HTR-8/SVneo (cell line): Measurements from ENCODE around the gene ST6GALNAC5.
A peak's percentile ranks its signal among the peaks of the same experiment; 100 is the strongest.
"Not testable (repeated sequence)": the region's sequence is repeated elsewhere in the genome, so short reads cannot be mapped to it uniquely, and the experiment has no call there.

Experiments used
- DNase-seq: peaks from one replicate; pipeline ENCODE4 v3.0.0; 2011; ENCODE audit warnings: low spot score, mixed read lengths; ENCODE audit not compliant: insufficient read length
- FAIRE-seq: peaks from 2 replicates; lab custom pipeline; 2011; peaks lifted over from hg19 to GRCh38; lab: Jason Lieb, UNC

The ST6GALNAC5 gene

GRCh38 chr1:76929136-76929535 is 61.9 kb downstream of the ST6GALNAC5 start:
- DNase-seq: no peak
- no peak for FAIRE-seq

DNA sequence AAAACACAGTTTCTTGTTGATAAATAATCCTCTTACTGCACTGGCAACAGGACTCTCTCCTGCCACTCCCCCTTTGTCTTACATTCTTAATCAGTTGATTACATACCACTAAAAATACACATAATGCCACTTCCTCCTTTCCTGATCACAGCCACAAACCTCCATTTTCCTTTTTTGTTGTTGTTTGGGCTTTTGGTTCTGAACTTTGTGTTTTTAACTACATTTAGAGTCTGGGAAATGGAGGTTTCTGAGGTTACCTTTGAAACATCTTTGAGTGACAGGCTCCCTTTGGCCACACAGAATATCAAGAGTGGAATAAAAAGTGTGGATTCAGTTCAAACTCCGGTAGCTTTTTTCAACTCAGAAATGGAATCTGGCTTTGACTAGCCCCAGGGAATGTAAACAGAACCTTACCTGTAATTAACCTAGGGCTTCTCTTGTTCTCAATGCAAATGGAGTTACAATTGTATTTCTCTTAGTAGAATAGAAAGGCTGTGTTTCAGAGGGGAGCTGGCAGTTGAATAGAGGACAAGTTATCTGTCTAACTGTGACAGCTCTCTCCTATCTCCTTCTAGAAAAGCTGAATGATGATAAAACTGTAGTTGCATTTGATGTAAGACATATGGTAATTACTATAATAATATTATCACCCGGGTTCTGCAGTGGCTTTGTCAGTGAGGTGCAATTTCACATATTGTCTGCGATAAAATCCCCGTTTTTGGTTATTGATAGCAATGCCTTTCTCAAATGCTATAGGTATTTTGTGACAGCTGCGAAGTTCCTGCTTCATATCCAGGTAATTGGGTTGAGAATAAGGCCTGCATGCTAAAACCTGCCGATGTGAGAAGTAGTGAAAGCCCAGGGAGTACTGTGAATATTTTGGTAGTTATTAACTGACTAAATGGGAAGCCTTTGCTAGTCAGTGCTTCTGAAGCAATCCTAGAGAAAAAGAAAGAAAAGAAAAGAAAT is 66.9 kb downstream of the ST6GALNAC5 start:
- no peak for DNase-seq
- no peak for FAIRE-seq

GRCh38 chr1:76938304-76938703 is 71.0 kb downstream of the ST6GALNAC5 start:
- DNase-seq (no peak), FAIRE-seq (no peak)

- FAIRE-seq (no peak), DNase-seq (no peak)
These were observed 72.0 kb downstream of the ST6GALNAC5 start for GRCh38 chr1:76939050-76939816.

GRCh38 chr1:76939817-76940216 is 72.5 kb downstream of the ST6GALNAC5 start:
- FAIRE-seq: no peak
- DNase-seq: no peak

DNA sequence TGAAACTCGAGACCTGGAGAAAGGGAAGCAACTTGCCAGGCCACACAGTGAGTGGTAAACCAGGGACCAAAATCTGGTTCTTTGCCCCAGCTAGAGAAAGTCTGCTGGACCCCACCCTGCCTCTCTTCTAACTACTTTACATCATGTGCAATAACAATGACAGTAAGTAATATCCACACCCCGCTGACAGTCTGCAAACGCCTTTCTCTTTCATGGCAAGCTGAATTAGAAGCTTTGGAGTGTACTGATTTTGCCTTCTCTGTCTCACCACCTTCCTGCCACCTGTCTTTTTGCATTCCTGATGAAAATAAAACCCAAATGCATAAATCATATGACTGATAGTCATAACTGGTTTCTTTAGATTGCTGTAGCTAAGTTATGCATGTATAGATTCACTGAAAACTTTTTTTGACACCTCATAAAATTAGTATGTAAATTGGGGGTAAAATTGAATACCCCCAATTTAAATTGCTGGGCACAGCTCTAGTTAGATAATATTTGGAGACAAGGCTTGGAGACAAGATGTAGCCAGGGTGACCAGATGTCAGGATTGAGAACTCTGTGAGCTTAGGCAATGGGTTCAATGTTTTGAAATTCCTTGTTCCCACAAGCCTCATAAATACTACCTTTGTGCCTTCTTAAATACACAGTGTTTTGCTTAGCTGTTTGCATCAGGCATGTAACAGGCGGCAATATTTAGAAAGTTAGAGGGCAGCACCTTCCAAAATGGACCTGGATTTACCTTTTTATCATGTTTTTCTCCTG is 73.5 kb downstream of the ST6GALNAC5 start:
- no peak for DNase-seq
- FAIRE-seq: no peak

DNA sequence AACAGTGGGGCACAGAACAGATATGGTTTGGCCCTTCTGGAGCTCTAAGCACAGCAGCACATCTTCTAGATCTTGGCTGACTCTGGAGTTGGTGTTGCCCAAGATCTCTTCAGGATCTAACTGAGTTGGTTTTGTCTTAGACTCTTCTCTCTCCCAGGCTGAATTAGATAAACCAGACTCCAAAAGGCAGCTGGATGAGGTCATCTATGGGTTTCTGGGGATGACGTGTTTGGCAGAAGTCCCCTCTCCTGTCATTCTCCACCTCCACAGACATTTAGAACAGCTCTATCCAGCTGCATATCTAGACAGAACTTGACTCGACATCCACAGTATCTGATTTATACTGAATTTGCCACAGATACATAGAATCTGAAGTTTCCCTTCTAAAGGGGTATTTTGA is 75.3 kb downstream of the ST6GALNAC5 start:
- DNase-seq: no peak
- FAIRE-seq: no peak

GRCh38 chr1:76944942-76945341 is 77.7 kb downstream of the ST6GALNAC5 start:
- no peak for FAIRE-seq
- DNase-seq: no peak

- FAIRE-seq: no peak
- no peak for DNase-seq
These were observed 81.6 kb downstream of the ST6GALNAC5 start for GRCh38 chr1:76948846-76949245.

DNA sequence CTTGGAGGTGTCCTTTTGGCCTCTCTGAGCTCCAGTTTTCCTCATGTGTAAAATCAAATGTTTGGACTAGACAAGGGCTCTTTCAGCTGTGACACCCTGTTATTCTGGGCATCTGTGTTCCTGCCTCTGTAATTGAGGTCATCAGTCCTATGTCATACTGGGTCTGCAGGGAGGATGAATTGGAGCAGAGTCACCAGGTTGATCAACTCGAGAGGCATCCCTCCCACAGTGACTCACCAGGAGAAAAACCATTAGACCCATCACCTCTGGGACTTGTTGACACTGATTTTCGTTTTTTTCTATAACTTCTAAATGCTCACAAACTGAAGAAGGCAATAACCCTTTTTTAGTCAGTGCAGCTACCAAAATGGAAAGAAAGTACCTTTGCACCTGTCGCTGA is 82.2 kb downstream of the ST6GALNAC5 start:
- FAIRE-seq (no peak), DNase-seq (peak; percentile 8)

- FAIRE-seq: no peak
- no peak for DNase-seq
These were observed 83.0 kb downstream of the ST6GALNAC5 start for GRCh38 chr1:76950306-76950705.

GRCh38 chr1:76951153-76951552 is 83.9 kb downstream of the ST6GALNAC5 start:
- no peak for FAIRE-seq
- DNase-seq: no peak

DNA sequence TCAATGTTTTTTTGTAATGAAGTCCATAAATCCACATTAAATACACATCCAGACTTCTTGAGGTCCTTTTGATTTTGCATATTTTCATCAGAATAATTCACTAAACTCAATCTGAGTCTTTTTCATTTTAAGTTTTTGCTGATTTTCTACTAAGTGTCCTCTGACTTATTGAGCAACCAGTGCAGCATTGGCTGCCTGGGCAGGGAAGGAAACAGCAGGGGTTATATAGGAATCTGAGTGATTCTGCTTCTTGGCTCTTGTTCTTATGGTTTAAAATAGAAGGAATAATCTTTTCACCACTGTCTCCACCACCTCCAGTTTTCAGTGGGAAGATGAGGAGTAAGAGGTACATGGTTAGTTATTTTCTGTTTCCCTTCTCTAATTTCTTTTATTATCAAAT is 88.4 kb downstream of the ST6GALNAC5 start:
- FAIRE-seq (no peak), DNase-seq (no peak)

DNA sequence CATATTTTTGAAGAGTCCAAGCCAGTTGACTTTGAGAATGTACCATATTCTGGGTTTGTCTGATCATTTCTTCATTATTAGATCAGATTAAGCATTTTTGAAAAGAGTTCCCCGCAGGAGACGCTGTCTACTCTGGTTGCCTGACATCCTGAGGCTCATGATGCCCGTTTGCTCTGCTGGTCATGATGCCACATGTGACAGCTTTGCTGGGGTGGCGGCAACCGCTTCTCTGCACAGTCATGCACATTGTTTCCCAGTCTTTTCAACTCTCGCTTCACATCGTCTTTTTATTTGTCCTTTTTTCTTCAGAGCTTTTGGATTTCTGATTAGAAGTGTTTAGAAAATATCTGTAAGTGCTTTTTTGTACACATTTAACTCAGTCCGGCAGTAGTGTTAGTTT is 90.7 kb downstream of the ST6GALNAC5 start:
- DNase-seq: no peak
- no peak for FAIRE-seq

- FAIRE-seq (no peak), DNase-seq (no peak)
These were observed 91.5 kb downstream of the ST6GALNAC5 start for GRCh38 chr1:76958828-76959227.

DNA sequence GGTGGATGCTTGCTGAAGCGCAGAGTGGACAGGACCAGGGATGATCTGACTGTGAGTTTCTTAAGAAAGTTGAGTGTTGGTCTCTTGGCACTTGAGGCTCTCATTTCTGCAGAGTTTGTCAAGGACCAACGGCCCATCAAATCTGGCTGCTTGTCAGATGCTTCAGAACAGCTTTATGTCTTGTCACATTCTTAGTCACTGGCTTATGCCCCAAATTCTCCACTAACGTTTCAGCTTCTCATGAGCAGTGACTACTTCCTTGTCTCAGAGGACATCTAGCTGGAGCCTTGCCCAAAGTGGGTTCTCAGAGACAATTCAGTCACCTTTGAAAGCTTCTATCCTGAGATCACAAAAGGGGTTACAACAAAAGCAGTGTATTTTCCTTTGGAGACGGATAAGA is 92.3 kb downstream of the ST6GALNAC5 start:
- no peak for DNase-seq
- FAIRE-seq: no peak

GRCh38 chr1:76961181-76961819 is 94.0 kb downstream of the ST6GALNAC5 start:
- DNase-seq (no peak), FAIRE-seq (no peak)

GRCh38 chr1:76961820-76962207 is 94.5 kb downstream of the ST6GALNAC5 start:
- FAIRE-seq (no peak), DNase-seq (no peak)

- not testable (repeated sequence) for FAIRE-seq
These were observed 114.0 kb downstream of the ST6GALNAC5 start for GRCh38 chr1:76981267-76981666.

DNA sequence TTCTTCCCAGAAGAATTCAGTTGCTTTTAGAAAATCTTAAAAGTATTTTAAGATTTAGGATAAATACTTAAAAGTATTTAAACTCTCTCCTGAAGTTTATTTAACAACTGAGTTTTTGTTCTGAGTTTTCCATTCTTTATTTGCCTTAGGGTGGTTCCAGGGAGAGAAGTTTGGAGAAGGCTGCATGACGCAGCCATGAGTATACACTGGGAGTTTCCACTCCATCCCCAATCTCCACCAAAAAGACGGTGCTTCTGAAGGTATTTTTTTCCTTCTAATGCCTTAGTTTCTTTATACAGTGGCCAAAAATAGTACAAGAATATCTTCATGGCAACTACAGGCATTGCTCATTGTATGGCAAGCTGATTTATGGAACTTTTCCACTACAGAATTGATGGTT is 122.7 kb downstream of the ST6GALNAC5 start:
- DNase-seq: no peak
- no peak for FAIRE-seq

More at GRCh38 chr1:76981267-76981666, 114.0 kb downstream of the ST6GALNAC5 start:
- DNase-seq: not testable (repeated sequence)
